ENCODE results near the gene TRAK1.

- TF ChIP-seq, protein P1, sequence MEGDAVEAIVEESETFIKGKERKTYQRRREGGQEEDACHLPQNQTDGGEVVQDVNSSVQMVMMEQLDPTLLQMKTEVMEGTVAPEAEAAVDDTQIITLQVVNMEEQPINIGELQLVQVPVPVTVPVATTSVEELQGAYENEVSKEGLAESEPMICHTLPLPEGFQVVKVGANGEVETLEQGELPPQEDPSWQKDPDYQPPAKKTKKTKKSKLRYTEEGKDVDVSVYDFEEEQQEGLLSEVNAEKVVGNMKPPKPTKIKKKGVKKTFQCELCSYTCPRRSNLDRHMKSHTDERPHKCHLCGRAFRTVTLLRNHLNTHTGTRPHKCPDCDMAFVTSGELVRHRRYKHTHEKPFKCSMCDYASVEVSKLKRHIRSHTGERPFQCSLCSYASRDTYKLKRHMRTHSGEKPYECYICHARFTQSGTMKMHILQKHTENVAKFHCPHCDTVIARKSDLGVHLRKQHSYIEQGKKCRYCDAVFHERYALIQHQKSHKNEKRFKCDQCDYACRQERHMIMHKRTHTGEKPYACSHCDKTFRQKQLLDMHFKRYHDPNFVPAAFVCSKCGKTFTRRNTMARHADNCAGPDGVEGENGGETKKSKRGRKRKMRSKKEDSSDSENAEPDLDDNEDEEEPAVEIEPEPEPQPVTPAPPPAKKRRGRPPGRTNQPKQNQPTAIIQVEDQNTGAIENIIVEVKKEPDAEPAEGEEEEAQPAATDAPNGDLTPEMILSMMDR (IDR thresholded peaks at IDR 0.05): peak; percentile 53
- no peak for TF ChIP-seq EZH2 (IDR thresholded peaks at IDR 0.05; ENCODE audit: borderline replicate concordance, insufficient read depth, low read depth, low read length, poor library complexity, severe bottlenecking)
Observed at GRCh38 chr3:42191443-42191747, 100.2 kb downstream of the TRAK1 start.

Measured in B cell (primary cell).